Measurements from ENCODE around the gene TTC7B.

Gene TTC7B

DNA sequence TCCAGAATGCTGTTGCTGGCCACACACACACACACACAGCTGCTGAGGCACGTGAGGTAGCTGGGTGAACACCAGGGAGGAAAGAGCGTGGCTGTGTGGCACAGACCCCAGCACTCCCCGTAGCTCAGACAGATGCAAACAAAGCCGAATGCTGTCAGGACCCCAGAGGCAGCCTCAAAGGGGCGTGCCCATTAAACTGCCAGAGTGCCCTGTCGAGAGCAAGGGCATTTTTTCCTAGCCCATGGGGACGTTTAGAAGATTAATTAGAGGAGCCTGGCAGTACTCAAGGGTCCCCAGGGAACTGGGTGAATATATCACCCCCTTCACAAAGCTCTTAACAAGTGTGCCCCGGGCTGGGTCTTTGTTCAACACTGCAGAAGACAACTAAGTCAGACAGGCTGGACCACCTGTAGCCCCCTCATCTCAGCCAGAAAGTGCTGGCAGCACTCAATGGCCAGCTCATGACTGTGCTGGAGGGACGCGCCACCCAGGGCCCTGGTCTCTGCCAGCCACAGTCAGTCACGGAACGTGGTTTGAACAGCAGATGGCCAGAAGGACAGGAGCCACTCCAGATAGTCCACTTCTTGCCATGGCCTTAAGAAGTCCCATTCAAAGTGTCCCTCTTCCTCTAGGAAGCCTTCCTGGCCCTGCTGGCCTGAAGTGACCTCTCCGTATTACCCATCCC, 37.5 kb downstream of the TTC7B start:
- no peaks in the 10 kb centered on the region for H3K4me1 ChIP-seq (ENCODE audit: control insufficient read depth, insufficient read depth, low read length)
- no peaks in the 10 kb centered on the region for H3K9me3 ChIP-seq (ENCODE audit: control insufficient read depth, low read length)
- no peak overlapping the region for H3K4me3 ChIP-seq (ENCODE audit: insufficient read depth, low read depth, low read length)
- no peaks in the 10 kb centered on the region for H3K36me3 ChIP-seq (ENCODE audit: control insufficient read depth, insufficient read depth, low read length)
- H3K27ac ChIP-seq (ENCODE audit: insufficient read depth, low read depth, low read length, poor library complexity, severe bottlenecking) = no peak overlapping the region
- H3K27me3 ChIP-seq (ENCODE audit: control insufficient read depth, insufficient read depth, low read length, poor library complexity, severe bottlenecking) = no peaks in the 10 kb centered on the region
- 93 to 94% methylated on average over 13 of the region's 13 CpGs for WGBS, 2 experiments

GRCh38 chr14:90777830-90778485, 38.3 kb downstream of the TTC7B start:
- Histone ChIP-seq H3K36me3 (ENCODE audit: control insufficient read depth, insufficient read depth, low read length) (no peaks in the 10 kb centered on the region), H3K4me3 (ENCODE audit: insufficient read depth, low read depth, low read length) (no peak overlapping the region), H3K4me1 (ENCODE audit: control insufficient read depth, insufficient read depth, low read length) (no peaks in the 10 kb centered on the region), H3K27ac (ENCODE audit: insufficient read depth, low read depth, low read length, poor library complexity, severe bottlenecking) (no peak overlapping the region), H3K9me3 (ENCODE audit: control insufficient read depth, low read length) (no peaks in the 10 kb centered on the region), H3K27me3 (ENCODE audit: control insufficient read depth, insufficient read depth, low read length, poor library complexity, severe bottlenecking) (no peaks in the 10 kb centered on the region)
- WGBS, 2 experiments = 92 to 94% methylated on average over 11 of the region's 11 CpGs

GRCh38 chr14:90777358-90777757, 38.9 kb downstream of the TTC7B start:
- Histone ChIP-seq H3K4me3 (ENCODE audit: insufficient read depth, low read depth, low read length) (no peak overlapping the region), H3K9me3 (ENCODE audit: control insufficient read depth, low read length) (no peaks in the 10 kb centered on the region), H3K4me1 (ENCODE audit: control insufficient read depth, insufficient read depth, low read length) (no peaks in the 10 kb centered on the region), H3K27ac (ENCODE audit: insufficient read depth, low read depth, low read length, poor library complexity, severe bottlenecking) (no peak overlapping the region), H3K27me3 (ENCODE audit: control insufficient read depth, insufficient read depth, low read length, poor library complexity, severe bottlenecking) (no peaks in the 10 kb centered on the region), H3K36me3 (ENCODE audit: control insufficient read depth, insufficient read depth, low read length) (no peaks in the 10 kb centered on the region)
- WGBS, 2 experiments = 95% methylated on average over 2 of the region's 2 CpGs

DNA sequence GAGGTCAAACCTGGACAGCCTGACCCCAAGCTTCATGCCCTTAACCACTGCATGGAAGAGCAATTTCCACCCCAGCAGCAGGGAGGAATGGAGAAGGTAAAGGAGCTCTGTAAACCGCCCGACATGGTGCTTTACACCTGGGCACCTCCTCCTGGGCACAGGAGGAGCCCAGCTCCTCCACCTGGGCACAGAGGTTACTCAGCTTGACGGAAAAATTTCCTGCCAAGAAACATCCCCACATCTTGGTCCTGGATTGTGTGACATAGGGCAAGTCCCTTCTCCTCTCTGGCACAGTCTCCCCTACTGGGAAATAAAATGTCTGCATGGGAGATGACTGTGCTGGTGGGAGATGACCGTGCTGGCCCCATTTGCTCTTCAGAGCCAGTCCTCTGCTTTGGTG, 40.8 kb downstream of the TTC7B start:
- Histone ChIP-seq H3K9me3 (ENCODE audit: control insufficient read depth, low read length) (no peaks in the 10 kb centered on the region), H3K4me1 (ENCODE audit: control insufficient read depth, insufficient read depth, low read length) (no peaks in the 10 kb centered on the region), H3K36me3 (ENCODE audit: control insufficient read depth, insufficient read depth, low read length) (no peaks in the 10 kb centered on the region), H3K27ac (ENCODE audit: insufficient read depth, low read depth, low read length, poor library complexity, severe bottlenecking) (no peak overlapping the region), H3K4me3 (ENCODE audit: insufficient read depth, low read depth, low read length) (no peak overlapping the region), H3K27me3 (ENCODE audit: control insufficient read depth, insufficient read depth, low read length, poor library complexity, severe bottlenecking) (no peaks in the 10 kb centered on the region)
- WGBS, 2 experiments = 92 to 94% methylated on average over 4 of the region's 4 CpGs

- no peak overlapping the region for H3K4me3 ChIP-seq (ENCODE audit: insufficient read depth, low read depth, low read length)
- H3K27ac ChIP-seq (ENCODE audit: insufficient read depth, low read depth, low read length, poor library complexity, severe bottlenecking) = no peak overlapping the region
- H3K27me3 ChIP-seq (ENCODE audit: control insufficient read depth, insufficient read depth, low read length, poor library complexity, severe bottlenecking) = no peaks in the 10 kb centered on the region
- H3K9me3 ChIP-seq (ENCODE audit: control insufficient read depth, low read length) = no peaks in the 10 kb centered on the region
- H3K36me3 ChIP-seq (ENCODE audit: control insufficient read depth, insufficient read depth, low read length) = no peaks in the 10 kb centered on the region
- WGBS, 2 experiments = 91 to 94% methylated on average over 5 of the region's 5 CpGs
- H3K4me1 ChIP-seq (ENCODE audit: control insufficient read depth, insufficient read depth, low read length) = no peaks in the 10 kb centered on the region
Observed at GRCh38 chr14:90774316-90774715, 41.9 kb downstream of the TTC7B start.

- Histone ChIP-seq H3K27me3 (ENCODE audit: control insufficient read depth, insufficient read depth, low read length, poor library complexity, severe bottlenecking) (no peaks in the 10 kb centered on the region), H3K4me1 (ENCODE audit: control insufficient read depth, insufficient read depth, low read length) (no peaks in the 10 kb centered on the region), H3K36me3 (ENCODE audit: control insufficient read depth, insufficient read depth, low read length) (no peaks in the 10 kb centered on the region), H3K9me3 (ENCODE audit: control insufficient read depth, low read length) (no peaks in the 10 kb centered on the region), H3K4me3 (ENCODE audit: insufficient read depth, low read depth, low read length) (no peak overlapping the region), H3K27ac (ENCODE audit: insufficient read depth, low read depth, low read length, poor library complexity, severe bottlenecking) (no peak overlapping the region)
- 92 to 94% methylated on average over 4 of the region's 4 CpGs for WGBS, 2 experiments
Observed at GRCh38 chr14:90773705-90774104, 42.5 kb downstream of the TTC7B start.

GRCh38 chr14:90773196-90773486, 43.1 kb downstream of the TTC7B start:
- Histone ChIP-seq H3K4me1 (ENCODE audit: control insufficient read depth, insufficient read depth, low read length) (no peaks in the 10 kb centered on the region), H3K9me3 (ENCODE audit: control insufficient read depth, low read length) (no peaks in the 10 kb centered on the region), H3K4me3 (ENCODE audit: insufficient read depth, low read depth, low read length) (no peak overlapping the region), H3K27ac (ENCODE audit: insufficient read depth, low read depth, low read length, poor library complexity, severe bottlenecking) (no peak overlapping the region), H3K27me3 (ENCODE audit: control insufficient read depth, insufficient read depth, low read length, poor library complexity, severe bottlenecking) (no peaks in the 10 kb centered on the region), H3K36me3 (ENCODE audit: control insufficient read depth, insufficient read depth, low read length) (no peaks in the 10 kb centered on the region)
- 78 to 100% methylated on average over 1 of the region's 1 CpG for WGBS, 2 experiments

DNA sequence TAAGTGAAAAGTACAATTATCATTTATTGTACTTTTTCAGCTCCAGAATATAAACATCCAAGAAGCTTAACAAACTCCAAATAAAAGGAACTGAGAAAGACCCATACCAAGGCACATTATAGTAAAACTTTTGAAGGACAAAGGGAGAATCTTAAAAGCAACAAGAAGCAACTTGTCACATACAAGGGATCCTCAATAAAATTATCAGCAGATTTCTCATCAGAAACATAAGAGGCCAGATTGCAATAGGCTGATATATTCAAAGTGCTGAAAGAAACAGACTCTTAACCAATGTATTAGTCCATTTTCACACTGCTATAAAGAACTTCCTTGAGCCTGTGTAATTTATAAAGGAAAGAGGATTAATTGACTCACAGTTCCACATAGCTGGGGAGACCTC, 48.3 kb downstream of the TTC7B start:
- no peak overlapping the region for H3K4me3 ChIP-seq (ENCODE audit: insufficient read depth, low read depth, low read length)

DNA sequence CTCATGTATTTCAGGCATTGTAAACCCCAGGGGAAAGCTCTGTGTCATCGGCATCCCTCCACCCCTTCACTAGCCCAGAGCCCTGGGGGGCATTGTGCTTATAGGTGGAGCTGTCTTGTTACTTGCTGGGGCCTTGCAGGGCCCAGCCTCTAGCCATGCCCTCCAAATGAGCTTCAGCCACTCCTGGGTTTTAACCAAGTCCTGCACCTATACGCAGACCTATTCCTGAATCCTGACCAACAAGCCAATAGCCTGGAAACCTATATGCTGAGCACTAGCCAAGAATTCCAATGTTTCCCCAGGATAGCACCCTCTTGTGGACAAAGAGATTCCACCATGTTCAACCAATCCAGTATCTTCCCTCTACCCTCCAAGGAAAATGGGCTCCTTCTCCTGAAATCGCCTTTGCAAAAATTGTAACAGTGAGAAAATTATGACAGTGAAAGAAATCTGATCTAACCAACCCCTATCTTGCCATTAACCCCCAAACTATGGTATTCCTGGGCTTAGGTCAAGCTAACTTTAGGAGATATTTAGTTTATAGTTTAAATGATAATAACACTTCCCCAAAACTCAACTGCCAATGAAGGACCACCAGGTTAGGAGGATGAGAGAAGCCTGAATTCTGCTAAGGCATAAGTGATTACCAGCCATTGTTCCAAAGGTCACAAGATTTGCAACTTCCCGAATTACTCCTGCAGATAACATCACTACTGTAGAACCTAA, 55.5 kb downstream of the TTC7B start:
- no peak overlapping the region for H3K27ac ChIP-seq (ENCODE audit: insufficient read depth, low read depth, low read length, poor library complexity, severe bottlenecking)
- no peaks in the 10 kb centered on the region for H3K36me3 ChIP-seq (ENCODE audit: control insufficient read depth, insufficient read depth, low read length)
- peaks cover 9% of the 10 kb centered on the region for H3K27me3 ChIP-seq (ENCODE audit: control insufficient read depth, insufficient read depth, low read length, poor library complexity, severe bottlenecking)
- H3K9me3 ChIP-seq (ENCODE audit: control insufficient read depth, low read length) = no peaks in the 10 kb centered on the region
- 82 to 89% methylated on average over 3 to 4 of the region's 4 CpGs for WGBS, 2 experiments
- H3K4me3 ChIP-seq (ENCODE audit: insufficient read depth, low read depth, low read length) = no peak overlapping the region
- H3K4me1 ChIP-seq (ENCODE audit: control insufficient read depth, insufficient read depth, low read length) = no peaks in the 10 kb centered on the region

More for the DNA sequence above, 48.3 kb downstream of the TTC7B start:
- Histone ChIP-seq H3K36me3 (ENCODE audit: control insufficient read depth, insufficient read depth, low read length) (no peaks in the 10 kb centered on the region), H3K9me3 (ENCODE audit: control insufficient read depth, low read length) (no peaks in the 10 kb centered on the region), H3K27me3 (ENCODE audit: control insufficient read depth, insufficient read depth, low read length, poor library complexity, severe bottlenecking) (no peaks in the 10 kb centered on the region), H3K4me1 (ENCODE audit: control insufficient read depth, insufficient read depth, low read length) (no peaks in the 10 kb centered on the region), H3K27ac (ENCODE audit: insufficient read depth, low read depth, low read length, poor library complexity, severe bottlenecking) (no peak overlapping the region)

DNA sequence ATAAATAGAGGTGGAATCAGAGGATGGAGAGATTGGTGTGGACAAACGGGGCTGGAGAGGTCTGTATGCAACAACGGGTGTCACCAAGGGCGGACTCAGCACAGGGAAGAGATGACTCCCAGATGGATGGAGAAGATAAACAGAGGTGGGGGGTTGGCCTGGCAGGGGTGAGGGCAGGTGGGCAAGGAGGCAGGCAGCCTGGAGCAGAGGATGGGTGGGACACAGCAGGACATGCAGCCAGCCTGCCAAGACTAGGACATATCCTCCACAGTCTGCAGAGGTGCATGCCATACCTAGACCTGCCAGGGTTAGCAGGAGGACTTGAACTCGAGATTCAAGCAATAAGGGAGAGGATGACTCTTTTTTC, 56.2 kb downstream of the TTC7B start:
- Histone ChIP-seq H3K27me3 (ENCODE audit: control insufficient read depth, insufficient read depth, low read length, poor library complexity, severe bottlenecking) (peaks cover 9% of the 10 kb centered on the region), H3K36me3 (ENCODE audit: control insufficient read depth, insufficient read depth, low read length) (no peaks in the 10 kb centered on the region), H3K4me1 (ENCODE audit: control insufficient read depth, insufficient read depth, low read length) (no peaks in the 10 kb centered on the region), H3K9me3 (ENCODE audit: control insufficient read depth, low read length) (no peaks in the 10 kb centered on the region), H3K27ac (ENCODE audit: insufficient read depth, low read depth, low read length, poor library complexity, severe bottlenecking) (no peak overlapping the region), H3K4me3 (ENCODE audit: insufficient read depth, low read depth, low read length) (no peak overlapping the region)
- WGBS, 2 experiments = 91 to 94% methylated on average over 4 of the region's 4 CpGs
